Measurements from ENCODE around the gene KAT2A. TPM values are rescaled to one million over a fixed set of nuclear protein-coding genes. Genes with fewer than 3 reads are reported as not detected.

KAT2A gene
- total RNA-seq: 10 to 100 TPM in 3 of 4 donors, 1 to 10 TPM in 1; 9.3 to 34.1 (median 27.0) TPM

GRCh38 chr17:42120770-42121769, at the start of gene KAT2A:
TSS of gene KAT2A (minus strand) at chr17:42121367. CDS start at chr17:42121304, 63 bp downstream.
- TF ChIP-seq CTCF (IDR thresholded peaks at IDR 0.05) (peak in 1 of 6 experiments; percentile 22), POLR2A (IDR thresholded peaks at IDR 0.05) (peak in 1 of 4 donors; percentile 25)
- DNase-seq: no peak
- intact Hi-C loops (cut with DNase I): no loop called here
- Histone ChIP-seq H3K27me3 (no peaks in the 10 kb centered on the region), H3K4me3 (peak within 1 kb of the TSS; percentile 79 to 97 (median 85)), H3K27ac (peak within 1 kb of the TSS; percentile 57 to 81 (median 72)), H3K9me3 (no peaks in the 10 kb centered on the region), H3K4me1 (peaks cover 19 to 62% (median 24%) of the 10 kb centered on the region in 3 donors), H3K36me3 (peaks cover 7 to 46% (median 11%) of the 10 kb centered on the region in 3 donors)
- 2 to 16% methylated on average over 9 to 16 of the region's 57 CpGs for WGBS, 2 donors

DNA sequence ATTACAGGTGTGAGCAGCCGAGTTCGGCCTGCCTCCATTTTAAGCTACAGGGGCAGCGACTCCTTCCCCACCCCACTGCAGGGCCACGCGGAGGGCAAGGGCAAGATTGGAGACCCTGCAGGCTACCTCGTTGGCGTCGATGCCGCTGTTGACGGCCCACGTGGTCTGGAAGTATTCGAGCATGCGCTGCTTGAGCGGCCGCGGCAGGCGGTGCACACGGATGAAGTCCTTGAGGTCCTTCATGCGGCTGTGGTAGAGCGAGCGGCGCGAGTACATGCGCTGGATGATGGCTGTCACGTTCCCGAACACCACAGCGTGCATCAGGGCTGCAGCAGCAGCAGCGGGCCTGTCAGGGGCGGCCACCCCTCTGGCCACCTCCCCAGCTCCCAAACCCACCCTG, 48.2 kb upstream of the KAT2A start:
- Histone ChIP-seq H3K9me3 (no peaks in the 10 kb centered on the region), H3K4me3 (no peak overlapping the region), H3K4me1 (peaks cover 0 to 10% (median 0%) of the 10 kb centered on the region in 3 donors), H3K27ac (no peak overlapping the region), H3K36me3 (no peaks in the 10 kb centered on the region), H3K27me3 (no peaks in the 10 kb centered on the region)
- WGBS, 2 donors: 95 to 100% methylated on average over 1 to 11 of the region's 29 CpGs
- intact Hi-C loops (cut with DNase I): no loop called here
- TF ChIP-seq CTCF (IDR thresholded peaks at IDR 0.05): no peak
- TF ChIP-seq POLR2A (IDR thresholded peaks at IDR 0.05): no peak
- no peak for DNase-seq

GRCh38 chr17:42167807-42168206, 46.6 kb upstream of the KAT2A start:
- intact Hi-C loops (cut with DNase I): no loop called here
- Histone ChIP-seq H3K27me3 (no peaks in the 10 kb centered on the region), H3K27ac (no peak overlapping the region), H3K36me3 (no peaks in the 10 kb centered on the region), H3K4me1 (peaks cover 0 to 10% (median 0%) of the 10 kb centered on the region in 3 donors), H3K9me3 (no peaks in the 10 kb centered on the region), H3K4me3 (no peak overlapping the region)
- DNase-seq: no peak
- no peak for TF ChIP-seq CTCF (IDR thresholded peaks at IDR 0.05)
- TF ChIP-seq POLR2A (IDR thresholded peaks at IDR 0.05): no peak
- WGBS, 2 donors: 85 to 90% methylated on average over 7 to 8 of the region's 8 CpGs

DNA sequence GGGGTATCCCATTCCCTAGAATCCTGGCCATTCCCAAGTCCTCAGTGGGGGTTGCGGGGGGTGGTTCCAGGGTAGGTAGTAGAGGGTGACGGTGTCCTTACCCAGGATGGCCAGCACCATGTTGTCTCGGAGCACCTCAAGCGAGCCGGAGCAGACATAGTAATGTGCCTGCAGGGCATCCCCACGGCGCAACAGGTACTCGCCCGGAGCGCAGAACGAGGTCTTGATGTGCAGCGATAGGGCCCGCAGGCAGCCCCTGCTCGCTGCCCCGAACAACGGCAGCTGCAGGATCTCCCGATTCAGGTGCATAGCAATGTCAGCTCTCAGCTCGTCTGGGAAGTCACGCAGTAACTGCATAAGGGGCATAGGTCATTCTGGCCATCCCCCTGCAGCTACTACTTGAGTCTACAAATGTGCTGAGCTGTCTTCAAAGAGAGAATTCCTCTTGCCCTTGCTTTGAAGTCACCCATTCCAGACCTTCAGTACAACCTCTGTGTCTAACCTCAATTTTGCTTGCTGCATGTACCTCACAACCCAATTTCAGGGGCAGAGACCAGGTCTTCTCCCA, 45.1 kb upstream of the KAT2A start:
- intact Hi-C loops (cut with DNase I): no loop called here
- 83 to 92% methylated on average over 8 to 14 of the region's 19 CpGs for whole genome bisulfite sequencing, 2 donors
- Histone ChIP-seq H3K27me3 (no peaks in the 10 kb centered on the region), H3K9me3 (no peaks in the 10 kb centered on the region), H3K4me1 (no peaks in the 10 kb centered on the region), H3K4me3 (no peak overlapping the region), H3K27ac (no peak overlapping the region), H3K36me3 (no peaks in the 10 kb centered on the region)
- DNase-seq: no peak
- no peak for TF ChIP-seq CTCF (IDR thresholded peaks at IDR 0.05)
- no peak for TF ChIP-seq POLR2A (IDR thresholded peaks at IDR 0.05)

GRCh38 chr17:42165751-42166150, 44.6 kb upstream of the KAT2A start:
- Histone ChIP-seq H3K9me3 (no peaks in the 10 kb centered on the region), H3K27me3 (no peaks in the 10 kb centered on the region), H3K4me1 (no peaks in the 10 kb centered on the region), H3K4me3 (no peak overlapping the region), H3K27ac (no peak overlapping the region), H3K36me3 (no peaks in the 10 kb centered on the region)
- intact Hi-C loops (cut with DNase I): no loop called here
- no peak for DNase-seq
- no peak for TF ChIP-seq CTCF (IDR thresholded peaks at IDR 0.05)
- no peak for TF ChIP-seq POLR2A (IDR thresholded peaks at IDR 0.05)
- 88 to 94% methylated on average over 6 of the region's 6 CpGs for WGBS, 2 donors

Measured in esophagus squamous epithelium (tissue), 5 donors.